Mucosa of rectum (tissue), 2 donors: Measurements from ENCODE around the gene SPRR1A.

Experiments used
- H3K27ac ChIP-seq, 2 donors: one replicate each; pipeline ENCODE4 v1.7.0; 2013; ENCODE audit warnings: inconsistent platforms in 2 of 2, low read depth in 2 of 2, low read length in 2 of 2
- H3K27me3 ChIP-seq, 2 donors: one replicate each; pipeline ENCODE4 v1.7.0; 2013; ENCODE audit warnings: low read length in 2 of 2; ENCODE audit not compliant: control insufficient read depth in 2 of 2, insufficient read depth in 2 of 2
- H3K36me3 ChIP-seq, 2 donors: one replicate each; pipeline ENCODE4 v1.7.0; 2013; ENCODE audit warnings: low read length in 2 of 2; ENCODE audit not compliant: control insufficient read depth in 2 of 2, insufficient read depth in 2 of 2
- H3K4me1 ChIP-seq, 2 donors: one replicate each; pipeline ENCODE4 v1.7.0; 2013; ENCODE audit warnings: low read length in 2 of 2, mild to moderate bottlenecking in 1 of 2; ENCODE audit not compliant: control insufficient read depth in 2 of 2, insufficient read depth in 2 of 2
- H3K4me3 ChIP-seq, 2 donors: one replicate each; pipeline ENCODE4 v1.7.0; 2013; ENCODE audit warnings: low read length in 2 of 2
- H3K9ac ChIP-seq, 2 donors: one replicate each; pipeline ENCODE4 v1.7.0; 2013; ENCODE audit warnings: low read length in 2 of 2, low read depth in 1 of 2, mild to moderate bottlenecking in 1 of 2
- H3K9me3 ChIP-seq, 2 donors: one replicate each; pipeline ENCODE4 v1.7.0; 2013; ENCODE audit warnings: low read length in 2 of 2; ENCODE audit not compliant: control insufficient read depth in 2 of 2
- donor health status: healthy.
- donor health status: Normal muscosa, but diverticular disease.

Gene SPRR1A

DNA sequence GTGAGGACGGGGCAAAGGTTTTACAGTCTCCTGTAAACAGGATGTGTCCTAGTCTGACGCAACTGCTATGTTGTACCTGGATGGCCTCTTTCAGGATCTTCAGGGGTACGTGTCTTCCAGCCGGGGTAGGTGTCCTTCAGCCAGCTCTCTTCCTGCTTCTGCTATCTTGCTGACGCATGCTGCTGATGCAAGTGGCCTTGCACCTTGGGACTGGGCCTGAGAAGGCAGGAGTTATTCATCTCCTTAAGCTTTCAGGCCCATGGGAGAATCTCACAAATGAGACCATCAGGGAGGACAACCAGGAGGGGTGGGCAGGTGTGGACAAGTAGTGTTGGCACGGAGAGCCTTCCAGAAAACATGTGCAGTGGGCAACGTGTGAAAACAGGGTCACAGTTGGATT, 39.2 kb downstream of the SPRR1A start:
- Histone ChIP-seq H3K27me3 (no peaks in the 10 kb centered on the region), H3K36me3 (no peaks in the 10 kb centered on the region), H3K4me1 (no peaks in the 10 kb centered on the region), H3K27ac (no peak overlapping the region), H3K9me3 (no peaks in the 10 kb centered on the region), H3K9ac (no peak overlapping the region), H3K4me3 (no peak overlapping the region)

- no peaks in the 10 kb centered on the region for H3K4me1 ChIP-seq
- H3K27me3 ChIP-seq, result no peaks in the 10 kb centered on the region
- H3K4me3 ChIP-seq, result no peak overlapping the region
- no peaks in the 10 kb centered on the region for H3K36me3 ChIP-seq
- H3K27ac ChIP-seq, result no peak overlapping the region
- H3K9me3 ChIP-seq, result no peaks in the 10 kb centered on the region
- H3K9ac ChIP-seq, result no peak overlapping the region
These were observed 40.5 kb downstream of the SPRR1A start for GRCh38 chr1:153024413-153024812.

DNA sequence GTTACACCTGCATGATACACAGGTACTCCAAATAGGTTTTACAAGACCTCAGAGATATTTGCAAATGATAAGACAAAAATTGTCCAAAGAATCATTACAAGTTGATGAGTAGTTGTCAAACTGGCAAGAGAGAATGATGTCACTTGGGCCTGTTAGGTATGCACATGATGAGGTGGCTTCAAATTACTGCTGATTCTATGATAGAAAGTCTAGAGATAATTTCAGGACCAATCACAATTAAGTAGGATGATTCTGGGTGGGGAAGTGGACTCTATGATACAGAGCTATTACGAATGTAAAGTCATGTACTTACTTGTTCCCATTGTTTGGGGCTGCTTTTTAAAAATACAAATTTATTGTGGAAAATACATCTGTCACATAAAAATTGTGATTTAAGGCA, 41.9 kb downstream of the SPRR1A start:
- Histone ChIP-seq H3K4me3 (no peak overlapping the region), H3K9me3 (no peaks in the 10 kb centered on the region), H3K4me1 (no peaks in the 10 kb centered on the region), H3K27me3 (no peaks in the 10 kb centered on the region), H3K9ac (no peak overlapping the region), H3K36me3 (no peaks in the 10 kb centered on the region), H3K27ac (no peak overlapping the region)

- Histone ChIP-seq H3K36me3 (no peaks in the 10 kb centered on the region), H3K27me3 (no peaks in the 10 kb centered on the region), H3K4me3 (no peak overlapping the region), H3K4me1 (no peaks in the 10 kb centered on the region), H3K9ac (no peak overlapping the region), H3K9me3 (no peaks in the 10 kb centered on the region), H3K27ac (no peak overlapping the region)
These were observed 44.9 kb downstream of the SPRR1A start for GRCh38 chr1:153028766-153029165.

GRCh38 chr1:153030895-153031294, 47.0 kb downstream of the SPRR1A start, which contains the start of gene SPRR1B:
Gene SPRR1B (plus strand): TSS chr1:153031203. CDS start chr1:153032346, 1,143 bp downstream.
- H3K4me3 ChIP-seq, result no peak within 1 kb of the TSS
- no peaks in the 10 kb centered on the region for H3K9me3 ChIP-seq
- no peak within 1 kb of the TSS for H3K27ac ChIP-seq
- no peaks in the 10 kb centered on the region for H3K27me3 ChIP-seq
- H3K36me3 ChIP-seq, result no peaks in the 10 kb centered on the region
- no peak within 1 kb of the TSS for H3K9ac ChIP-seq
- no peaks in the 10 kb centered on the region for H3K4me1 ChIP-seq

DNA sequence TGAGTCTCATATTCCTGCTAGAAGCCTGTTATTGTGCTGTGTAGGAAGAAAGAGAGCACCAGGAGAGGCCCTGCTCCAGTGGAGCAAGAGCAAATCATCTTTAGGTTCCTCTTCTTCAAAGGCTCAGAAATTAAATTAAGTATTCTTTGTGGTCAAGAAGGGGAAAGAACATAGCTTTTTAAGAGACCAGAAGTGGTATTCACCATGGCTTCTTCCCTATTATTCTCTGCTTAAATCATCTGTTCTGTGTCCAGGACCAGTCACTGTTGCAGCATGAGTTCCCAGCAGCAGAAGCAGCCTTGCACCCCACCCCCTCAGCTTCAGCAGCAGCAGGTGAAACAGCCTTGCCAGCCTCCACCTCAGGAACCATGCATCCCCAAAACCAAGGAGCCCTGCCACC, 48.2 kb downstream of the SPRR1A start:
- Histone ChIP-seq H3K9ac (no peak overlapping the region), H3K36me3 (no peaks in the 10 kb centered on the region), H3K4me1 (no peaks in the 10 kb centered on the region), H3K27ac (no peak overlapping the region), H3K9me3 (no peaks in the 10 kb centered on the region), H3K4me3 (no peak overlapping the region), H3K27me3 (no peaks in the 10 kb centered on the region)

DNA sequence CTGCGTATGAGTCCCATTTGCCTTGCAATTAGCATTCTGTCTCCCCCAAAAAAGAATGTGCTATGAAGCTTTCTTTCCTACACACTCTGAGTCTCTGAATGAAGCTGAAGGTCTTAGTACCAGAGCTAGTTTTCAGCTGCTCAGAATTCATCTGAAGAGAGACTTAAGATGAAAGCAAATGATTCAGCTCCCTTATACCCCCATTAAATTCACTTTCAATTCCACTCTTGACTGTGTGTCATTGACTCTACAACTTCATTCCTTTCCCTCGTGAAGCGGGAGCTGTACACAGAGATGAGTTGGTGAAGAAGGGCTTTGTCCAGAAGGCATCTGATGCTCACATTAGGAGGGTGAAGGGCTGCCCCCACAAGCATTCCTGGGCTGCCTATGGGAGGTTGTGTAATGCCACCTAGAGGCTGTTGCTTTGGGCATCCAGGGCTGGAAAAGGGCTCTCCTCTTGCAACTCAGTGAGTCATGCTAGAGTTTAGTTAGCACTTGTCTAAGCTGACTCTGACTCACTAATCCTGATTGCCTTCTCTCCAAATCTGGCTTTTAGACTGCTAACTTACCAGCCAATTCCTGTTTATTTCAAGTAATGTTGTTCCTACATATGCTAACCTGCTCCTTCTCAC, 48.9 kb downstream of the SPRR1A start:
- Histone ChIP-seq H3K4me3 (no peak overlapping the region), H3K27me3 (no peaks in the 10 kb centered on the region), H3K9me3 (no peaks in the 10 kb centered on the region), H3K36me3 (no peaks in the 10 kb centered on the region), H3K27ac (no peak overlapping the region), H3K4me1 (no peaks in the 10 kb centered on the region), H3K9ac (no peak overlapping the region)

GRCh38 chr1:153035211-153035610, 51.3 kb downstream of the SPRR1A start:
- H3K36me3 ChIP-seq, result no peaks in the 10 kb centered on the region
- no peak overlapping the region for H3K27ac ChIP-seq
- no peaks in the 10 kb centered on the region for H3K27me3 ChIP-seq

More at GRCh38 chr1:153035211-153035610, 51.3 kb downstream of the SPRR1A start:
- H3K4me3 ChIP-seq, result no peak overlapping the region
- no peaks in the 10 kb centered on the region for H3K9me3 ChIP-seq
- H3K4me1 ChIP-seq, result no peaks in the 10 kb centered on the region
- H3K9ac ChIP-seq, result no peak overlapping the region
